Measurements from ENCODE around the gene SIM1.

SIM1 gene

GRCh38 chr6:100456141-100456907, 8.4 kb downstream of the SIM1 start:
- H3K4me3 ChIP-seq (ENCODE audit: insufficient read depth, low read length, poor library complexity, severe bottlenecking): no peak overlapping the region
- TF ChIP-seq EZH2phosphoT487 (conservative IDR thresholded peaks at IDR 0.05; ENCODE audit: low read length) (no peak), CTCF (IDR thresholded peaks at IDR 0.05; ENCODE audit: insufficient read depth, low read length, poor library complexity, severe bottlenecking) (no peak)
- H4K20me1 ChIP-seq (ENCODE audit: low read depth, low read length): no peaks in the 10 kb centered on the region
- no peak overlapping the region for H3K4me2 ChIP-seq (ENCODE audit: low read depth, low read length, poor library complexity, severe bottlenecking)
- no peaks in the 10 kb centered on the region for H3K79me2 ChIP-seq (ENCODE audit: insufficient read depth, low read length)
- H3K9me3 ChIP-seq (ENCODE audit: insufficient read depth, low read length): no peaks in the 10 kb centered on the region
- H3K27me3 ChIP-seq (ENCODE audit: low read length): no peaks in the 10 kb centered on the region
- H2AFZ ChIP-seq (ENCODE audit: low read depth, low read length, severe bottlenecking): no peak overlapping the region
- H3K36me3 ChIP-seq (ENCODE audit: low read length): no peaks in the 10 kb centered on the region
- H3K9me2 ChIP-seq (replicated peaks; ENCODE audit: insufficient read depth, low read length): no peaks in the 10 kb centered on the region
- no peak overlapping the region for H3K27ac ChIP-seq (ENCODE audit: low read depth, low read length)
- no peak overlapping the region for H3K9ac ChIP-seq (ENCODE audit: low read length)
- no peaks in the 10 kb centered on the region for H3F3A ChIP-seq (ENCODE audit: insufficient read depth)

- Histone ChIP-seq H3K4me2 (ENCODE audit: low read depth, low read length, poor library complexity, severe bottlenecking) (no peak overlapping the region), H3K27ac (ENCODE audit: low read depth, low read length) (no peak overlapping the region), H2AFZ (ENCODE audit: low read depth, low read length, severe bottlenecking) (no peak overlapping the region), H3K9ac (ENCODE audit: low read length) (no peak overlapping the region), H3K9me3 (ENCODE audit: insufficient read depth, low read length) (no peaks in the 10 kb centered on the region), H3K27me3 (ENCODE audit: low read length) (no peaks in the 10 kb centered on the region), H4K20me1 (ENCODE audit: low read depth, low read length) (no peaks in the 10 kb centered on the region), H3K9me2 (replicated peaks; ENCODE audit: insufficient read depth, low read length) (no peaks in the 10 kb centered on the region), H3K79me2 (ENCODE audit: insufficient read depth, low read length) (no peaks in the 10 kb centered on the region), H3K4me3 (ENCODE audit: insufficient read depth, low read length, poor library complexity, severe bottlenecking) (no peak overlapping the region), H3K36me3 (ENCODE audit: low read length) (no peaks in the 10 kb centered on the region), H3F3A (ENCODE audit: insufficient read depth) (no peaks in the 10 kb centered on the region)
- TF ChIP-seq CTCF (IDR thresholded peaks at IDR 0.05; ENCODE audit: insufficient read depth, low read length, poor library complexity, severe bottlenecking): no peak
Measured at GRCh38 chr6:100455230-100456124, 9.2 kb downstream of the SIM1 start.

- Histone ChIP-seq H4K20me1 (ENCODE audit: low read depth, low read length) (no peaks in the 10 kb centered on the region), H3K9me2 (replicated peaks; ENCODE audit: insufficient read depth, low read length) (no peaks in the 10 kb centered on the region), H3K9me3 (ENCODE audit: insufficient read depth, low read length) (no peaks in the 10 kb centered on the region), H2AFZ (ENCODE audit: low read depth, low read length, severe bottlenecking) (no peak overlapping the region), H3F3A (ENCODE audit: insufficient read depth) (no peaks in the 10 kb centered on the region), H3K9ac (ENCODE audit: low read length) (no peak overlapping the region), H3K27ac (ENCODE audit: low read depth, low read length) (no peak overlapping the region), H3K4me3 (ENCODE audit: insufficient read depth, low read length, poor library complexity, severe bottlenecking) (no peak overlapping the region), H3K36me3 (ENCODE audit: low read length) (no peaks in the 10 kb centered on the region), H3K4me2 (ENCODE audit: low read depth, low read length, poor library complexity, severe bottlenecking) (no peak overlapping the region), H3K79me2 (ENCODE audit: insufficient read depth, low read length) (no peaks in the 10 kb centered on the region), H3K27me3 (ENCODE audit: low read length) (no peaks in the 10 kb centered on the region)
- TF ChIP-seq CTCF (IDR thresholded peaks at IDR 0.05; ENCODE audit: insufficient read depth, low read length, poor library complexity, severe bottlenecking) (no peak), EZH2phosphoT487 (conservative IDR thresholded peaks at IDR 0.05; ENCODE audit: low read length) (no peak)
Measured at GRCh38 chr6:100454551-100455229, 10.0 kb downstream of the SIM1 start.

Data from SU-DHL-6 (cell line).